WTC11 (cell line): ENCODE data around the gene B3GNT4. TPM values are rescaled to one million over a fixed set of nuclear protein-coding genes. Genes with fewer than 3 reads are reported as not detected.

ENCODE experiments used
- ATAC-seq: fragments of 200-7000 bp; cut with Tn5 transposase; 2 replicates; pipeline ENCODE4 v1.10.0; 2021; ENCODE audit warnings: mild to moderate bottlenecking, moderate library complexity
- CTCF ChIA-PET: fragments of 300-600 bp; sonication (Branson Sonifier 250); formaldehyde crosslinking; loops from one replicate; lab custom pipeline; 2021; ENCODE audit warnings: antibody characterized with exemption; lab: Charles Lee
- POLR2A ChIA-PET: fragments of 350-600 bp; sonication (Branson Sonifier 250); formaldehyde crosslinking; loops from one replicate; lab custom pipeline; 2021; ENCODE audit warnings: antibody characterized with exemption; lab: Charles Lee
- DNase-seq: peaks from one replicate; pipeline ENCODE4 v3.0.0; 2021; ENCODE audit warnings: low spot score
- H3K27ac Mint-ChIP-seq: 2 replicates; pipeline ENCODE4 v1.8.0; 2021; ENCODE audit warnings: mixed read lengths
- H3K27me3 Mint-ChIP-seq: 2 replicates; pipeline ENCODE4 v1.8.0; 2021; ENCODE audit warnings: low read depth, mild to moderate bottlenecking, moderate library complexity, mixed read lengths
- H3K36me3 Mint-ChIP-seq: 2 replicates; pipeline ENCODE4 v1.8.0; 2021; ENCODE audit warnings: mixed read lengths
- H3K4me1 Mint-ChIP-seq: 2 replicates; pipeline ENCODE4 v1.8.0; 2022; ENCODE audit warnings: mixed read lengths
- H3K4me3 Mint-ChIP-seq: 2 replicates; pipeline ENCODE4 v1.8.0; 2021; ENCODE audit warnings: mild to moderate bottlenecking, moderate library complexity, mixed read lengths
- H3K9me3 Mint-ChIP-seq: 2 replicates; pipeline ENCODE4 v1.8.0; 2021; ENCODE audit warnings: mixed read lengths
- AR ChIP-seq: fragments of 250-450 bp; sonication (Bioruptor Pico); IDR thresholded peaks from 2 replicates; pipeline ENCODE4 v1.9.0; 2021; ENCODE audit warnings: mild to moderate bottlenecking
- CDX4 ChIP-seq: fragments of 250-450 bp; sonication (Bioruptor Pico); IDR thresholded peaks from 2 replicates; pipeline ENCODE4 v1.9.0; 2021; ENCODE audit warnings: moderate library complexity, mild to moderate bottlenecking, inconsistent platforms, borderline replicate concordance
- E2F4 ChIP-seq: sonication (generic); formaldehyde crosslinking; IDR thresholded peaks from 2 replicates; pipeline ENCODE4 v1.8.1; 2022; ENCODE audit warnings: low read depth, mild to moderate bottlenecking, moderate library complexity, missing genetic modification reagents, borderline replicate concordance
- ERG ChIP-seq: fragments of 250-450 bp; sonication (Bioruptor Pico); IDR thresholded peaks from 2 replicates; pipeline ENCODE4 v1.8.0; 2021; ENCODE audit warnings: mild to moderate bottlenecking
- ETV6 ChIP-seq: sonication (generic); formaldehyde crosslinking; IDR thresholded peaks from 2 replicates; pipeline ENCODE4 v1.8.1; 2022; ENCODE audit warnings: mild to moderate bottlenecking, missing genetic modification reagents
- FOXP1 ChIP-seq: sonication (generic); formaldehyde crosslinking; IDR thresholded peaks from 2 replicates; pipeline ENCODE4 v1.8.0; 2022; ENCODE audit warnings: missing genetic modification reagents, mild to moderate bottlenecking, moderate library complexity, borderline replicate concordance
- GABPB1 ChIP-seq: sonication (generic); formaldehyde crosslinking; IDR thresholded peaks from 2 replicates; pipeline ENCODE4 v1.8.1; 2023; ENCODE audit warnings: mild to moderate bottlenecking, missing genetic modification reagents
- GTF2I ChIP-seq: fragments of 250-450 bp; sonication (Bioruptor Pico); conservative IDR thresholded peaks from 2 replicates; pipeline ENCODE4 v1.4.0; 2021; ENCODE audit warnings: mild to moderate bottlenecking
- HMGA2 ChIP-seq: fragments of 250-450 bp; sonication (Bioruptor Pico); IDR thresholded peaks from 2 replicates; pipeline ENCODE4 v1.4.0; 2021; ENCODE audit warnings: mild to moderate bottlenecking, moderate library complexity
- NFE2L1 ChIP-seq: sonication (generic); formaldehyde crosslinking; IDR thresholded peaks from 2 replicates; pipeline ENCODE4 v1.8.1; 2023; ENCODE audit warnings: missing genetic modification reagents
- NR3C1 ChIP-seq: sonication (generic); formaldehyde crosslinking; conservative IDR thresholded peaks from 2 replicates; pipeline ENCODE4 v1.8.1; 2023; ENCODE audit warnings: low read depth, mild to moderate bottlenecking, missing genetic modification reagents
- PRRX2 ChIP-seq: fragments of 250-450 bp; sonication (Bioruptor Pico); IDR thresholded peaks from 2 replicates; pipeline ENCODE4 v1.8.0; 2021; ENCODE audit warnings: mild to moderate bottlenecking
- TEAD1 ChIP-seq: sonication (generic); formaldehyde crosslinking; IDR thresholded peaks from 2 replicates; pipeline ENCODE4 v1.8.0; 2022; ENCODE audit warnings: mild to moderate bottlenecking, missing genetic modification reagents
- total RNA-seq: library from RNA; stranded (reverse); gene quantifications from 3 replicates; pipeline ENCODE4 v1.2.3, GENCODE V29; 2021
- TF ChIP-seq, protein P1 (sequence below): sonication (generic); formaldehyde crosslinking; IDR thresholded peaks from 2 replicates; pipeline ENCODE4 v1.8.1; 2023; ENCODE audit warnings: mild to moderate bottlenecking, missing genetic modification reagents
- TF ChIP-seq, protein P2 (sequence below): sonication (generic); formaldehyde crosslinking; IDR thresholded peaks from 2 replicates; pipeline ENCODE4 v1.8.0; 2022; ENCODE audit warnings: mild to moderate bottlenecking, missing genetic modification reagents
- TF ChIP-seq, protein P3 (sequence below): fragments of 250-450 bp; sonication (Bioruptor Pico); conservative IDR thresholded peaks from 2 replicates; pipeline ENCODE4 v1.9.0; 2021; ENCODE audit warnings: mild to moderate bottlenecking
- TF ChIP-seq, protein P4 (sequence below): sonication (generic); formaldehyde crosslinking; IDR thresholded peaks from 2 replicates; pipeline ENCODE4 v1.8.0; 2023; ENCODE audit warnings: mild to moderate bottlenecking, missing genetic modification reagents
- TF ChIP-seq, protein P5 (sequence below): sonication (generic); formaldehyde crosslinking; IDR thresholded peaks from 2 replicates; pipeline ENCODE4 v1.8.1; 2023; ENCODE audit warnings: mild to moderate bottlenecking, missing genetic modification reagents, borderline replicate concordance

Gene B3GNT4
- total RNA-seq, 1 experiment from 2014 or later, result 2.0 TPM

- Mint-ChIP-seq H3K36me3 (peaks cover 21% of the 10 kb centered on the region), H3K4me1 (no peaks in the 10 kb centered on the region)
- TF ChIP-seq, protein P1, sequence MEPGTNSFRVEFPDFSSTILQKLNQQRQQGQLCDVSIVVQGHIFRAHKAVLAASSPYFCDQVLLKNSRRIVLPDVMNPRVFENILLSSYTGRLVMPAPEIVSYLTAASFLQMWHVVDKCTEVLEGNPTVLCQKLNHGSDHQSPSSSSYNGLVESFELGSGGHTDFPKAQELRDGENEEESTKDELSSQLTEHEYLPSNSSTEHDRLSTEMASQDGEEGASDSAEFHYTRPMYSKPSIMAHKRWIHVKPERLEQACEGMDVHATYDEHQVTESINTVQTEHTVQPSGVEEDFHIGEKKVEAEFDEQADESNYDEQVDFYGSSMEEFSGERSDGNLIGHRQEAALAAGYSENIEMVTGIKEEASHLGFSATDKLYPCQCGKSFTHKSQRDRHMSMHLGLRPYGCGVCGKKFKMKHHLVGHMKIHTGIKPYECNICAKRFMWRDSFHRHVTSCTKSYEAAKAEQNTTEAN (CRISPR knock-in tag), result no peak
- no peak for TF ChIP-seq GABPB1 (CRISPR knock-in tag)
- no peak for TF ChIP-seq FOXP1 (CRISPR knock-in tag)
- TF ChIP-seq, protein P2, sequence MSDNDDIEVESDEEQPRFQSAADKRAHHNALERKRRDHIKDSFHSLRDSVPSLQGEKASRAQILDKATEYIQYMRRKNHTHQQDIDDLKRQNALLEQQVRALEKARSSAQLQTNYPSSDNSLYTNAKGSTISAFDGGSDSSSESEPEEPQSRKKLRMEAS (CRISPR knock-in tag), result no peak
- no peak for TF ChIP-seq TEAD1 (CRISPR knock-in tag)
- TF ChIP-seq NR3C1 (CRISPR knock-in tag), result no peak
- TF ChIP-seq PRRX2 (CRISPR knock-in tag), result no peak
- no peak for TF ChIP-seq GTF2I (CRISPR knock-in tag)
- no peak for TF ChIP-seq ERG (CRISPR knock-in tag)
- TF ChIP-seq E2F4 (CRISPR knock-in tag), result no peak
- TF ChIP-seq ETV6, result no peak
- TF ChIP-seq CDX4 (CRISPR knock-in tag), result no peak
- TF ChIP-seq HMGA2 (CRISPR knock-in tag), result no peak
- TF ChIP-seq, protein P3, sequence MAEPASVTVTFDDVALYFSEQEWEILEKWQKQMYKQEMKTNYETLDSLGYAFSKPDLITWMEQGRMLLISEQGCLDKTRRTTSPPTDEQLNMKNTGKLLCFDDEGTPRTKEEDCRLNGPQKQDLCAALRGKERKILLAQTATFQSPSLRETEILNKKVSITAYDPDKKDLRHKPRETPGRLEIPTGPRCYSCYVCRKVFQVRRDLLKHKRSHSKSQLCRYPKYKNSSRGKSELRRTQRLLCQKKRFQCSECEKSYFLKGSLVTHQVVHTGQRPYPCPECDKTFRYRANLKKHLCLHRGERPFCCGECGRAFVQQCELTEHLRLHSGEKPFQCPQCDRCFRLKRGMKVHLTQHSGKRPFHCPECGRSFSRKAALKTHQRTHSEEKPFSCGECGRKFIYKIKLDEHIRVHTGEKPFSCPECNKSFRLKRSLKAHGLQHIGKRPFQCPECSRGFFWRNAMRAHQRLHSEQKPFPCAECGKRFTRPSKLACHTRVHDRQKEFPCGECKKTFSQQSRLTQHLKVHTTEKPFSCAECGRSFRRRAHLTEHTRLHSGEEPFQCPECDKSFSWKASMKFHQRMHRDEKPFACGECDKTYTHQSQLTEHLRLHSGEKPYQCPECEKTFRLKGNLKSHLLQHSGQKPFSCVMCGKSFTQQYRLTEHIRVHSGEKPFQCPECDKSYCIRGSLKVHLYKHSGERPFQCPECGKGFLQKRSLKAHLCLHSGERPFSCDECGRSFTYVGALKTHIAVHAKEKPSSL (CRISPR knock-in tag), result no peak
Observed at GRCh38 chr12:122235741-122236140, 32.2 kb downstream of the B3GNT4 start.

GRCh38 chr12:122238861-122239260 is 35.4 kb downstream of the B3GNT4 start:
- TF ChIP-seq AR (CRISPR knock-in tag) (no peak), NFE2L1 (no peak)
- TF ChIP-seq, protein P4, sequence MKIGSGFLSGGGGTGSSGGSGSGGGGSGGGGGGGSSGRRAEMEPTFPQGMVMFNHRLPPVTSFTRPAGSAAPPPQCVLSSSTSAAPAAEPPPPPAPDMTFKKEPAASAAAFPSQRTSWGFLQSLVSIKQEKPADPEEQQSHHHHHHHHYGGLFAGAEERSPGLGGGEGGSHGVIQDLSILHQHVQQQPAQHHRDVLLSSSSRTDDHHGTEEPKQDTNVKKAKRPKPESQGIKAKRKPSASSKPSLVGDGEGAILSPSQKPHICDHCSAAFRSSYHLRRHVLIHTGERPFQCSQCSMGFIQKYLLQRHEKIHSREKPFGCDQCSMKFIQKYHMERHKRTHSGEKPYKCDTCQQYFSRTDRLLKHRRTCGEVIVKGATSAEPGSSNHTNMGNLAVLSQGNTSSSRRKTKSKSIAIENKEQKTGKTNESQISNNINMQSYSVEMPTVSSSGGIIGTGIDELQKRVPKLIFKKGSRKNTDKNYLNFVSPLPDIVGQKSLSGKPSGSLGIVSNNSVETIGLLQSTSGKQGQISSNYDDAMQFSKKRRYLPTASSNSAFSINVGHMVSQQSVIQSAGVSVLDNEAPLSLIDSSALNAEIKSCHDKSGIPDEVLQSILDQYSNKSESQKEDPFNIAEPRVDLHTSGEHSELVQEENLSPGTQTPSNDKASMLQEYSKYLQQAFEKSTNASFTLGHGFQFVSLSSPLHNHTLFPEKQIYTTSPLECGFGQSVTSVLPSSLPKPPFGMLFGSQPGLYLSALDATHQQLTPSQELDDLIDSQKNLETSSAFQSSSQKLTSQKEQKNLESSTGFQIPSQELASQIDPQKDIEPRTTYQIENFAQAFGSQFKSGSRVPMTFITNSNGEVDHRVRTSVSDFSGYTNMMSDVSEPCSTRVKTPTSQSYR, result no peak
- TF ChIP-seq, protein P5, sequence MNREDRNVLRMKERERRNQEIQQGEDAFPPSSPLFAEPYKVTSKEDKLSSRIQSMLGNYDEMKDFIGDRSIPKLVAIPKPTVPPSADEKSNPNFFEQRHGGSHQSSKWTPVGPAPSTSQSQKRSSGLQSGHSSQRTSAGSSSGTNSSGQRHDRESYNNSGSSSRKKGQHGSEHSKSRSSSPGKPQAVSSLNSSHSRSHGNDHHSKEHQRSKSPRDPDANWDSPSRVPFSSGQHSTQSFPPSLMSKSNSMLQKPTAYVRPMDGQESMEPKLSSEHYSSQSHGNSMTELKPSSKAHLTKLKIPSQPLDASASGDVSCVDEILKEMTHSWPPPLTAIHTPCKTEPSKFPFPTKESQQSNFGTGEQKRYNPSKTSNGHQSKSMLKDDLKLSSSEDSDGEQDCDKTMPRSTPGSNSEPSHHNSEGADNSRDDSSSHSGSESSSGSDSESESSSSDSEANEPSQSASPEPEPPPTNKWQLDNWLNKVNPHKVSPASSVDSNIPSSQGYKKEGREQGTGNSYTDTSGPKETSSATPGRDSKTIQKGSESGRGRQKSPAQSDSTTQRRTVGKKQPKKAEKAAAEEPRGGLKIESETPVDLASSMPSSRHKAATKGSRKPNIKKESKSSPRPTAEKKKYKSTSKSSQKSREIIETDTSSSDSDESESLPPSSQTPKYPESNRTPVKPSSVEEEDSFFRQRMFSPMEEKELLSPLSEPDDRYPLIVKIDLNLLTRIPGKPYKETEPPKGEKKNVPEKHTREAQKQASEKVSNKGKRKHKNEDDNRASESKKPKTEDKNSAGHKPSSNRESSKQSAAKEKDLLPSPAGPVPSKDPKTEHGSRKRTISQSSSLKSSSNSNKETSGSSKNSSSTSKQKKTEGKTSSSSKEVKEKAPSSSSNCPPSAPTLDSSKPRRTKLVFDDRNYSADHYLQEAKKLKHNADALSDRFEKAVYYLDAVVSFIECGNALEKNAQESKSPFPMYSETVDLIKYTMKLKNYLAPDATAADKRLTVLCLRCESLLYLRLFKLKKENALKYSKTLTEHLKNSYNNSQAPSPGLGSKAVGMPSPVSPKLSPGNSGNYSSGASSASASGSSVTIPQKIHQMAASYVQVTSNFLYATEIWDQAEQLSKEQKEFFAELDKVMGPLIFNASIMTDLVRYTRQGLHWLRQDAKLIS (CRISPR knock-in tag), result no peak
- ATAC-seq (no peak), DNase-seq (no peak)
- no peak overlapping the region for H3K27ac Mint-ChIP-seq
- POLR2A ChIA-PET, result no interaction called here
- H3K4me3 Mint-ChIP-seq, result no peak overlapping the region
- peaks cover 27% of the 10 kb centered on the region for H3K36me3 Mint-ChIP-seq
- no peaks in the 10 kb centered on the region for H3K27me3 Mint-ChIP-seq
- CTCF ChIA-PET, result interaction anchor here (0.6 kb wide), 1 partner anchor 1119 kb away, joined by 5 read pairs; no protein-coding TSS in a partner anchor
- no peaks in the 10 kb centered on the region for H3K9me3 Mint-ChIP-seq
- H3K4me1 Mint-ChIP-seq, result no peaks in the 10 kb centered on the region

More at GRCh38 chr12:122235741-122236140, 32.2 kb downstream of the B3GNT4 start:
- ChIA-PET POLR2A (no interaction called here), CTCF (interaction anchor here (0.6 to 0.7 kb wide), 2 partner anchors 204 to 428 kb away, joined by 3 read pairs; no protein-coding TSS in a partner anchor)
- no peaks in the 10 kb centered on the region for H3K9me3 Mint-ChIP-seq
- no peaks in the 10 kb centered on the region for H3K27me3 Mint-ChIP-seq
- H3K4me3 Mint-ChIP-seq, result no peak overlapping the region
- H3K27ac Mint-ChIP-seq, result no peak overlapping the region
- DNase-seq (no peak), ATAC-seq (no peak)
